Esophagus squamous epithelium (tissue), 4 donors: Measurements from ENCODE around the gene FLT3.

Experiments used
- CTCF ChIP-seq, 6 experiments: fragments of 450-650 bp in 4 of 6; fragments of 200-600 bp in 2 of 6; sonication (generic) in 2 of 6; IDR thresholded peaks; one replicate each; pipeline ENCODE4 v1.5.1; 2016 to 2019; ENCODE audit warnings: antibody characterized with exemption in 6 of 6, mild to moderate bottlenecking in 4 of 6, moderate library complexity in 4 of 6
- POLR2A ChIP-seq, 4 donors: fragments of 450-650 bp; IDR thresholded peaks; one replicate each; pipeline ENCODE4 v1.6.1; 2017; ENCODE audit warnings: antibody characterized with exemption in 4 of 4, mild to moderate bottlenecking in 4 of 4, moderate library complexity in 3 of 4

- TF ChIP-seq CTCF (IDR thresholded peaks at IDR 0.05) (no peak), POLR2A (IDR thresholded peaks at IDR 0.05) (no peak)
These were observed 23.1 kb downstream of the FLT3 start for GRCh38 chr13:28077231-28077630.
